Measurements from ENCODE around the gene MOCS1. TPM values are rescaled to one million over a fixed set of nuclear protein-coding genes. Genes with fewer than 3 reads are reported as not detected.

The MOCS1 gene
- total and polyA plus RNA-seq, 4 donors, result 14.0 to 39.0 (median 27.5) TPM

GRCh38 chr6:39901116-39901655 is 33.1 kb downstream of the MOCS1 start:
- H3K4me3 ChIP-seq (ENCODE audit: low read length in 2 of 2), result no peak overlapping the region
- H3K4me1 ChIP-seq (ENCODE audit: control insufficient read depth in 1 of 2, insufficient read depth in 2 of 2, low read length in 2 of 2), result no peaks in the 10 kb centered on the region
- H3K9me3 ChIP-seq (ENCODE audit: control insufficient read depth, low read length), result no peaks in the 10 kb centered on the region
- H3K27me3 ChIP-seq (ENCODE audit: control insufficient read depth in 1 of 2, insufficient read depth in 2 of 2, low read length in 1 of 2), result no peaks in the 10 kb centered on the region
- ATAC-seq (ENCODE audit: low FRiP score) (no peak), DNase-seq (no peak)
- intact Hi-C loops (cut with DNase I), result no loop called here
- peaks cover 5% of the 10 kb centered on the region in 2 donors for H3K36me3 ChIP-seq (ENCODE audit: control insufficient read depth in 1 of 2, insufficient read depth in 2 of 2, low read length in 1 of 2)
- WGBS, 2 donors, result 76 to 79% methylated on average over 10 of the region's 10 CpGs
- no peak overlapping the region for H3K27ac ChIP-seq (ENCODE audit: low read depth in 1 of 2, low read length in 2 of 2)

DNA sequence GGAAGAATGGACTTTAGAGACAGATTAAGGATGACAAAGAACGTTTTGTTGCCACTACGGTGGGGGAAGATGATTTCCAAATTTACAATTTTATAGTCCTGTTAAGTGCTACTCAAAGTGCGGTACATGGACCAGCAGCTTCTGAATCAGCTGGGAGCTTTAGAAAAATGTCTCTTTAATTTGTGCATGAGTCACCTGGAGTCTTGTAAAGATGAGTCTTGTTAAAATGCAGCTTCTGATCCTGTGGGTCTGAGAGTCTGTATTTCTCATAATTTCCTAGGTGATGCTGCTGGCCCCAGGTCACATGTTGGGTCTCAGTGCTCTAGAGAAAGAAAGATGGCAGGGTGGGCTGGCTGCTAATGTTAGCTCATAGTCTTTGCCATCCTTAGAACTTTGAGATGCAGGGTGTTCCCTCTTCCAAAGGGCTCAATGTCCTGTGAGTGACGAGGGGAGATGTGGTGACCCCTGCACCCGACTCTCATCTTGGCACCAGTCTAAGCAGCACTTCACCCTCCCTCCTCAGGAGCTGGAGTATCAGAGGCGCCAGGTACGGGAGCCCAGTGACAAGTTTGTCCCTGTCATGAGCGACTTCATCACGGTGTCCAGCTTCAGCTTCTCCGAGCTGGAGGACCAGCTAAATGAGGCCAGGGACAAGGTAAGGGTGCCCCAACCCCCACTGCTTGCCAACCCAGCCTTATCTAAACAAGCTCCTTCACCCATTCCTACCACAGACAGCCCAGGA is 34.5 kb downstream of the MOCS1 start:
- Histone ChIP-seq H3K4me3 (ENCODE audit: low read length in 2 of 2) (no peak overlapping the region), H3K9me3 (ENCODE audit: control insufficient read depth, low read length) (no peaks in the 10 kb centered on the region), H3K36me3 (ENCODE audit: control insufficient read depth in 1 of 2, insufficient read depth in 2 of 2, low read length in 1 of 2) (peaks cover 5% of the 10 kb centered on the region in 2 donors), H3K27ac (ENCODE audit: low read depth in 1 of 2, low read length in 2 of 2) (no peak overlapping the region), H3K27me3 (ENCODE audit: control insufficient read depth in 1 of 2, insufficient read depth in 2 of 2, low read length in 1 of 2) (no peaks in the 10 kb centered on the region), H3K4me1 (ENCODE audit: control insufficient read depth in 1 of 2, insufficient read depth in 2 of 2, low read length in 2 of 2) (no peaks in the 10 kb centered on the region)
- 84 to 85% methylated on average over 10 of the region's 10 CpGs for WGBS, 2 donors
- DNase-seq (no peak), ATAC-seq (ENCODE audit: low FRiP score) (no peak)
- intact Hi-C loops (cut with DNase I), result no loop called here

DNA sequence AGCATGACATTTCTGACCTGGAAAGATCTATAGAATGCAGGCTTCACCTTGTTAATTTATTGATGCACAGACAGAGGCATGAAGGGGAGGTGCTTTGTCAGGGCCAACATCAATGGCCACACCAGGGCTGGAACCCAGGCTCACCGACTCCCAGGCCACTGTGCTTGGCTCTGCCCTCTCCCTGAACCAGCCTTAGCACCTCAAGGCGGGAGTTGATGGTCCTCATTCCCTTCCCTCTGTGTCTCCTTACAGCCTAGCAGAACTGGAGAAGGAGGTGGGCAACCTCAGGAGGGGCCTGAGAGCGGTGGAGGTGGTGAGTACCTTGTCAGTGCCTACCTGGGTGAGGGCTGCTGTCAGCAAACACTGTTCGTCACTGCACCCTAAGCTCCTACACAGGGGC is 35.6 kb downstream of the MOCS1 start:
- Histone ChIP-seq H3K36me3 (ENCODE audit: control insufficient read depth in 1 of 2, insufficient read depth in 2 of 2, low read length in 1 of 2) (peaks cover 5% of the 10 kb centered on the region in 2 donors), H3K4me3 (ENCODE audit: low read length in 2 of 2) (no peak overlapping the region), H3K9me3 (ENCODE audit: control insufficient read depth, low read length) (no peaks in the 10 kb centered on the region), H3K4me1 (ENCODE audit: control insufficient read depth in 1 of 2, insufficient read depth in 2 of 2, low read length in 2 of 2) (no peaks in the 10 kb centered on the region), H3K27me3 (ENCODE audit: control insufficient read depth in 1 of 2, insufficient read depth in 2 of 2, low read length in 1 of 2) (no peaks in the 10 kb centered on the region), H3K27ac (ENCODE audit: low read depth in 1 of 2, low read length in 2 of 2) (no peak overlapping the region)
- intact Hi-C loops (cut with DNase I), result no loop called here
- WGBS, 2 donors, result 92 to 94% methylated on average over 4 of the region's 4 CpGs
- DNase-seq, result no peak
- ATAC-seq (ENCODE audit: low FRiP score), result no peak

GRCh38 chr6:39897698-39898097 is 36.6 kb downstream of the MOCS1 start:
- intact Hi-C loops (cut with DNase I), result no loop called here
- H3K27ac ChIP-seq (ENCODE audit: low read depth in 1 of 2, low read length in 2 of 2), result no peak overlapping the region
- no peaks in the 10 kb centered on the region for H3K4me1 ChIP-seq (ENCODE audit: control insufficient read depth in 1 of 2, insufficient read depth in 2 of 2, low read length in 2 of 2)
- no peaks in the 10 kb centered on the region for H3K9me3 ChIP-seq (ENCODE audit: control insufficient read depth, low read length)
- H3K4me3 ChIP-seq (ENCODE audit: low read length in 2 of 2), result no peak overlapping the region
- no peaks in the 10 kb centered on the region for H3K27me3 ChIP-seq (ENCODE audit: control insufficient read depth in 1 of 2, insufficient read depth in 2 of 2, low read length in 1 of 2)
- no peak for DNase-seq
- ATAC-seq (ENCODE audit: low FRiP score), result no peak
- 89 to 93% methylated on average over 3 of the region's 3 CpGs for WGBS, 2 donors
- peaks cover 5% of the 10 kb centered on the region in 2 donors for H3K36me3 ChIP-seq (ENCODE audit: control insufficient read depth in 1 of 2, insufficient read depth in 2 of 2, low read length in 1 of 2)

- Histone ChIP-seq H3K36me3 (ENCODE audit: control insufficient read depth in 1 of 2, insufficient read depth in 2 of 2, low read length in 1 of 2) (peaks cover 5% of the 10 kb centered on the region in 2 donors), H3K27ac (ENCODE audit: low read depth in 1 of 2, low read length in 2 of 2) (no peak overlapping the region), H3K9me3 (ENCODE audit: control insufficient read depth, low read length) (no peaks in the 10 kb centered on the region), H3K4me1 (ENCODE audit: control insufficient read depth in 1 of 2, insufficient read depth in 2 of 2, low read length in 2 of 2) (no peaks in the 10 kb centered on the region), H3K4me3 (ENCODE audit: low read length in 2 of 2) (no peak overlapping the region), H3K27me3 (ENCODE audit: control insufficient read depth in 1 of 2, insufficient read depth in 2 of 2, low read length in 1 of 2) (no peaks in the 10 kb centered on the region)
- ATAC-seq (ENCODE audit: low FRiP score) (no peak), DNase-seq (no peak)
- intact Hi-C loops (cut with DNase I), result no loop called here
- WGBS, 2 donors, result 86 to 89% methylated on average over 12 of the region's 12 CpGs
Observed at GRCh38 chr6:39896701-39897100, 37.6 kb downstream of the MOCS1 start.

DNA sequence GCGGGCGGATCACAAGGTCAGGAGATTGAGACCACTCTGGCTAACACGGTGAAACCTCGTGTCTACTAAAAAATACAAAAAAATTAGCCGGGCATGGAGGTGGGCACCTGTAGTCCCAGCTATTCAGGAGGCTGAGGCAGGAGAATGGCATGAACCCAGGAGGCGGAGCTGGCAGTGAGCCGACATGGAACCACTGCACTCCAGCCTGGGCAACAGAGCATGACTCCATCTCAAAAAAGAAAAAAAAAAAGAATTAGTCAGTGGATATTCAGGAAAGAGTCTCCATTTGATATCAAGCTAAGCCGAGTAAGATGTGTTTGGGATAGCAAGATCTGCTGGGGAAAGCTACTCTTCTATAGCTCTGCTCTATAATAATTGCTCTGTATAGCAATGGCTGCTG is 41.0 kb downstream of the MOCS1 start:
- 64 to 68% methylated on average over 8 of the region's 8 CpGs for WGBS, 2 donors
- H3K4me1 ChIP-seq (ENCODE audit: control insufficient read depth in 1 of 2, insufficient read depth in 2 of 2, low read length in 2 of 2), result no peaks in the 10 kb centered on the region
- no peaks in the 10 kb centered on the region for H3K27me3 ChIP-seq (ENCODE audit: control insufficient read depth in 1 of 2, insufficient read depth in 2 of 2, low read length in 1 of 2)
- no peak overlapping the region for H3K4me3 ChIP-seq (ENCODE audit: low read length in 2 of 2)
- ATAC-seq (ENCODE audit: low FRiP score) (no peak), DNase-seq (no peak)
- H3K36me3 ChIP-seq (ENCODE audit: control insufficient read depth in 1 of 2, insufficient read depth in 2 of 2, low read length in 1 of 2), result peaks cover 0 to 2% of the 10 kb centered on the region in 2 donors
- H3K27ac ChIP-seq (ENCODE audit: low read depth in 1 of 2, low read length in 2 of 2), result no peak overlapping the region
- no peaks in the 10 kb centered on the region for H3K9me3 ChIP-seq (ENCODE audit: control insufficient read depth, low read length)
- intact Hi-C loops (cut with DNase I), result loop anchor here (2.0 to 5.0 kb wide), 4 partner anchors 28 to 531 kb away; no protein-coding TSS in a partner anchor

GRCh38 chr6:39892490-39893129 is 41.7 kb downstream of the MOCS1 start:
- peak overlapping the region in 1 of 2 donors; percentile 15 for H3K27ac ChIP-seq (ENCODE audit: low read depth in 1 of 2, low read length in 2 of 2)
- no peaks in the 10 kb centered on the region for H3K4me1 ChIP-seq (ENCODE audit: control insufficient read depth in 1 of 2, insufficient read depth in 2 of 2, low read length in 2 of 2)

GRCh38 chr6:39891976-39892375 is 42.3 kb downstream of the MOCS1 start:
- ATAC-seq (ENCODE audit: low FRiP score) (no peak), DNase-seq (no peak)
- 40 to 53% methylated on average over 4 of the region's 4 CpGs for WGBS, 2 donors
- no peaks in the 10 kb centered on the region for H3K27me3 ChIP-seq (ENCODE audit: control insufficient read depth in 1 of 2, insufficient read depth in 2 of 2, low read length in 1 of 2)
- H3K4me1 ChIP-seq (ENCODE audit: control insufficient read depth in 1 of 2, insufficient read depth in 2 of 2, low read length in 2 of 2), result peaks cover 0 to under 1% of the 10 kb centered on the region in 2 donors
- H3K36me3 ChIP-seq (ENCODE audit: control insufficient read depth in 1 of 2, insufficient read depth in 2 of 2, low read length in 1 of 2), result peaks cover 0 to 2% of the 10 kb centered on the region in 2 donors
- H3K4me3 ChIP-seq (ENCODE audit: low read length in 2 of 2), result no peak overlapping the region
- intact Hi-C loops (cut with DNase I), result loop anchor here (2.0 to 5.0 kb wide), 4 partner anchors 27 to 530 kb away; no protein-coding TSS in a partner anchor
- no peaks in the 10 kb centered on the region for H3K9me3 ChIP-seq (ENCODE audit: control insufficient read depth, low read length)
- peak overlapping the region in 1 of 2 donors; percentile 6 for H3K27ac ChIP-seq (ENCODE audit: low read depth in 1 of 2, low read length in 2 of 2)

More at GRCh38 chr6:39892490-39893129, 41.7 kb downstream of the MOCS1 start:
- Histone ChIP-seq H3K4me3 (ENCODE audit: low read length in 2 of 2) (no peak overlapping the region), H3K27me3 (ENCODE audit: control insufficient read depth in 1 of 2, insufficient read depth in 2 of 2, low read length in 1 of 2) (no peaks in the 10 kb centered on the region), H3K9me3 (ENCODE audit: control insufficient read depth, low read length) (no peaks in the 10 kb centered on the region), H3K36me3 (ENCODE audit: control insufficient read depth in 1 of 2, insufficient read depth in 2 of 2, low read length in 1 of 2) (peaks cover 0 to 2% of the 10 kb centered on the region in 2 donors)
- 65% methylated on average over 2 of the region's 2 CpGs for WGBS, 2 donors
- intact Hi-C loops (cut with DNase I), result loop anchor here (2.0 to 5.0 kb wide), 4 partner anchors 28 to 530 kb away; no protein-coding TSS in a partner anchor
- peak; percentile 90 for ATAC-seq (ENCODE audit: low FRiP score)
- peak; percentile 81 to 93 for DNase-seq
